Stimulated activated naive B cell treated with anti-CD40 and anti-IgM and Interleukin-4, amounts not matched to agents 10 μg/mL and 1 μg/mL and 100 μg/mL, for 72 hours (primary cell): ENCODE results near the gene CDH15.
"Not testable (repeated sequence)": the region's sequence is repeated elsewhere in the genome, so short reads cannot be mapped to it uniquely, and the experiment has no call there.

Experiments used
- ATAC-seq, 2 donors: fragments of 150-1000 bp; cut with Tn5 transposase; replicated peaks; 2 replicates each; pipeline ENCODE4 v1.10.0; 2021; ENCODE audit warnings: moderate library complexity in 1 of 2
- DNase-seq: peaks from one replicate; pipeline ENCODE4 v3.0.0; 2021
- H3K27ac Mint-ChIP-seq: one replicate; pipeline ENCODE4 v1.8.0; 2022; ENCODE audit warnings: mild to moderate bottlenecking, mixed read lengths
- H3K27me3 Mint-ChIP-seq, 2 donors: one replicate each; pipeline ENCODE4 v1.8.0; 2022; ENCODE audit warnings: mixed read lengths in 2 of 2
- H3K36me3 Mint-ChIP-seq, 2 donors: one replicate each; pipeline ENCODE4 v1.8.0; 2022; ENCODE audit warnings: mixed read lengths in 2 of 2, mild to moderate bottlenecking in 1 of 2
- H3K4me1 Mint-ChIP-seq, 2 donors: one replicate each; pipeline ENCODE4 v1.8.0; 2022; ENCODE audit warnings: mixed read lengths in 2 of 2, mild to moderate bottlenecking in 1 of 2
- H3K4me3 Mint-ChIP-seq, 2 donors: one replicate each; pipeline ENCODE4 v1.8.0; 2022; ENCODE audit warnings: mild to moderate bottlenecking in 2 of 2, mixed read lengths in 2 of 2, moderate library complexity in 1 of 2
- H3K9me3 Mint-ChIP-seq, 2 donors: one replicate each; pipeline ENCODE4 v1.8.0; 2022; ENCODE audit warnings: mixed read lengths in 2 of 2, mild to moderate bottlenecking in 1 of 2

CDH15 gene

GRCh38 chr16:89243664-89244063 lies 72.1 kb downstream of the CDH15 start:
- H3K27me3 Mint-ChIP-seq = no peaks in the 10 kb centered on the region
- DNase-seq = no peak
- no peak for ATAC-seq
- no peak overlapping the region for H3K4me3 Mint-ChIP-seq
- H3K9me3 Mint-ChIP-seq = no peaks in the 10 kb centered on the region
- peaks cover 13 to 24% of the 10 kb centered on the region in 2 donors for H3K4me1 Mint-ChIP-seq
- H3K36me3 Mint-ChIP-seq = peaks cover 0 to 2% of the 10 kb centered on the region in 2 donors
- H3K27ac Mint-ChIP-seq = no peak overlapping the region

- not testable (repeated sequence) for H3K27ac Mint-ChIP-seq, H3K27me3 Mint-ChIP-seq, DNase-seq, H3K4me3 Mint-ChIP-seq, H3K9me3 Mint-ChIP-seq, ATAC-seq, H3K36me3 Mint-ChIP-seq
- H3K4me1 Mint-ChIP-seq = peaks cover 13 to 24% of the 10 kb centered on the region in 2 donors
These were observed 72.7 kb downstream of the CDH15 start for GRCh38 chr16:89244264-89244663.

- ATAC-seq = no peak
- Mint-ChIP-seq H3K9me3 (peaks cover 0 to 1% of the 10 kb centered on the region in 2 donors), H3K36me3 (peaks cover under 1 to 2% of the 10 kb centered on the region in 2 donors), H3K4me1 (peaks cover 13 to 23% of the 10 kb centered on the region in 2 donors), H3K27me3 (no peaks in the 10 kb centered on the region), H3K4me3 (no peak overlapping the region), H3K27ac (no peak overlapping the region)
- DNase-seq = no peak
These were observed 73.2 kb downstream of the CDH15 start for GRCh38 chr16:89244754-89245153.
